Measurements from ENCODE around the gene ALOX5AP.
A peak's percentile ranks its signal among the peaks of the same experiment; 100 is the strongest.

DNA sequence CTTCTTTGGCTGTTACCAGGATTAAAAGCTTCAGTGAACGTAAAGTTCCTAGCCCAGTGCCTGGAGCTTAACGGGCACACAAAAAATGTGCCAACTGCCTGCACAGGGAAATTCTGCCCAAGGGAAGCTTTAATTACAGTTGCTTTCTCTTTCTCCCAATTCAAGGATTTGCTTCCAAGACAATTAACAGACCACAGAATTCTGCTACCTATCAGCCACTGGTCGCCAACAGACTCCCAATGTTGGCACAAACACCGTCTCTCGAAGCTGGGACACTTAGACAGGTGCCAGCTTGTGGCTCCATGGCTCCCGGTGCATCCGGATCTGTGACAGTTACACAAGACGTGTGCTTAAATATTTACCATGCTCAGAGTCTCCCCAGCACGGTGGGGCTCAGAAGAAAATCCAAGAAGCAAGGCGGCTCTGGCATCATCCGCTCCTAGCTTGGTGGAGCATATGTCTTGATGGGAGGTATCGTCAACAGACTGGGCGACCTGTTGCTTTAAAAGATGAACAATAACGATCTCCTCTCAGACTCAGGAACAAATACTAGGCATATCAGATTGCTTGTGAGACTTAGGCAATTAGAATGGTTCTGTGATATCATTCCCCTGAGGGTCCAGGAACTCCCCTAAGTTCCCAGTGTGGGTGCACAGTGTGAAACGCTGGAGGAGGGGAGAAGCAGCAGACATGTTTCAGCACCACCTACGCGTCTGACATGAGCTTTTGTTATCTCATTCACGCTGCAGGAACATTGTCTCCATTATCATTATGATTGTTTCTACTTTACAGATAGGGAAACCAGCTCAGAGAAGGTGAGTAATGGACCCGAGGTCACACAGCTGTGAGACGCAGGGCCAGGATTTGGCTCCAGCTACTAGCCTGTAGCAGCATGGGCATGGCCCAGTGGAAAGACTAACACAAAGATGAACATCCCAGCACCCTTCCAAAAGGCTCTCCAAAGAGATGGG lies 61.6 kb downstream of the ALOX5AP start:
- TF ChIP-seq, protein P1, sequence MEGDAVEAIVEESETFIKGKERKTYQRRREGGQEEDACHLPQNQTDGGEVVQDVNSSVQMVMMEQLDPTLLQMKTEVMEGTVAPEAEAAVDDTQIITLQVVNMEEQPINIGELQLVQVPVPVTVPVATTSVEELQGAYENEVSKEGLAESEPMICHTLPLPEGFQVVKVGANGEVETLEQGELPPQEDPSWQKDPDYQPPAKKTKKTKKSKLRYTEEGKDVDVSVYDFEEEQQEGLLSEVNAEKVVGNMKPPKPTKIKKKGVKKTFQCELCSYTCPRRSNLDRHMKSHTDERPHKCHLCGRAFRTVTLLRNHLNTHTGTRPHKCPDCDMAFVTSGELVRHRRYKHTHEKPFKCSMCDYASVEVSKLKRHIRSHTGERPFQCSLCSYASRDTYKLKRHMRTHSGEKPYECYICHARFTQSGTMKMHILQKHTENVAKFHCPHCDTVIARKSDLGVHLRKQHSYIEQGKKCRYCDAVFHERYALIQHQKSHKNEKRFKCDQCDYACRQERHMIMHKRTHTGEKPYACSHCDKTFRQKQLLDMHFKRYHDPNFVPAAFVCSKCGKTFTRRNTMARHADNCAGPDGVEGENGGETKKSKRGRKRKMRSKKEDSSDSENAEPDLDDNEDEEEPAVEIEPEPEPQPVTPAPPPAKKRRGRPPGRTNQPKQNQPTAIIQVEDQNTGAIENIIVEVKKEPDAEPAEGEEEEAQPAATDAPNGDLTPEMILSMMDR (conservative IDR thresholded peaks at IDR 0.05 in 1 of 2, IDR thresholded peaks at IDR 0.05 in 1 of 2; ENCODE audit: low read depth in 1 of 2, low read length in 2 of 2) = peak in 1 of 2 donors; percentile 0
- no peak for TF ChIP-seq EZH2 (IDR thresholded peaks at IDR 0.05; ENCODE audit: low read length, missing control alignments)

Measured in fibroblast of lung (primary cell).